HPDE6-E6E7 (cell line): ENCODE results near the gene ERBB4.
"Not testable (repeated sequence)": the region's sequence is repeated elsewhere in the genome, so short reads cannot be mapped to it uniquely, and the experiment has no call there.

Experiments used
- DNase-seq: peaks from one replicate; pipeline ENCODE4 v3.0.0; 2011; ENCODE audit warnings: missing footprints; ENCODE audit errors: extremely low spot score

The ERBB4 gene

DNA sequence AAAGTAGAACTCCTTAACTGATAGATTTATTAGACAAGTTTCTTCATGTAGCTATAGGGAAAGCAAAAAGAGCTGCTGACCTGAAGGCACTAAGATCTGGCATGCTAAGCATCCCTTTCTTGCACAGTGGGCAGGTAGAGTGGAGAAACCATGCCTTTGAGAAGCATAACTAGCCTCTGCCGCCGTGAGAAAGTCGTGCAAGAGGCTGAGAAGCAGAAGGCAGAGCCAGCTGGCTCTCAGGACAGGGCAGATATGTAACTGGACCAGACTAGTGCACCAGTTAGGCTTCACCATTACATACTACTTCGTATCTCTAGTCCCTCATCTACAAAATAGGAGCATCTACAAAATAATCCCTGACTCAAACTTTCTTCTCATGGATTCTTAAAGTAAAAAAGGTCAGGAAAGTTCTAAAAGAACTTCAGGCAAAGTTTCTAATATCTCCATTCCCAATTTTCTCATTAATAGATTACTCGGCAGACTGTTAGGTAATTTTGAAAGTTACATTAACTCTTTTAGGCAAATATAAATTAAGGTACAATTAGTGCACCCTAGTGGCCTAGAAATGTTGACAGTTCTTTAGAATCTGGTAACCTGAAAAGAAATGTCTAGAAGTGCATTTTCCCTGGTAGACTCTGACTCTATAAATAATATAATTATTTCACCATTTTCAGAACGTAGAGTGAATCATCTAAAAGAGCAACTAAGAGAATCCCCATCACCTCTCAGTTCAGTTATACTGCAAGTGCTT lies 10.3 kb downstream of the ERBB4 start:
- no peak for DNase-seq

DNA sequence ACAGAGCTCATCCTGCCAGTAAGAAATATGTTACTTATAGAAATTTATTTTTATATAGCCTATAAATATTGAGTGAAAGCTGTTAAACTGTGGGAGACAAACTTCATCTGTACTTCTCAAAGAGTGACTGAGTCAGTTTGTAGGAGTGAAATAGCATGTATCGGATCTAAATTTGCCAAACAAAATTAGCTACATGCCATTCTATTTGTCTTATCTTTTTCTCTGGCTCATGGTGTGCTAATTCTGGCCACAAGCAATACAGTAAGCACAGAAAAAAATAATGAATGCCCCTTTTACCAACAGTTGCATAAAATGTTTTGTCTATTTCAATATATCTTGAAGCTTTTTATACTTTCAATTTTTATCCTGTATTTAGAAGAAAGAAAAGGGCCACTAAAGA lies 12.5 kb downstream of the ERBB4 start:
- DNase-seq, result no peak

DNA sequence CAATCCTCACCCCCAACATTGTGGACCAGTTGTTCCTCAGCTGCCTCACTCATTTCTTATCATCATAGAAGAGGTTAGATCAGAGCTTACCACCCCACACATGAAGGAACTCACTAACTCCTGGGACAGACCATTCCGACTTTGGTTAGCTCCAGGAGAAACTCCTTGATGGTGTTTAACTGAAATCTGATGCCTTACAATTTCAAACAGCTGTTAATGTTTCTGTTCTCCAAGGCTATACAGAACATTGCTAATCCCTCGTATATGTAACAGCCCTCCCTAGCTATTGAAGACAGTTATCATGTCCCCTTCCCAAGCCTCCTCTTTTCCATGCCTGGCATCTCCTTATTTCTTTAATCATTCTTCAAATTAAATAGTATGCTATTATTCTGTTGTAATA lies 14.8 kb downstream of the ERBB4 start:
- no peak for DNase-seq

DNA sequence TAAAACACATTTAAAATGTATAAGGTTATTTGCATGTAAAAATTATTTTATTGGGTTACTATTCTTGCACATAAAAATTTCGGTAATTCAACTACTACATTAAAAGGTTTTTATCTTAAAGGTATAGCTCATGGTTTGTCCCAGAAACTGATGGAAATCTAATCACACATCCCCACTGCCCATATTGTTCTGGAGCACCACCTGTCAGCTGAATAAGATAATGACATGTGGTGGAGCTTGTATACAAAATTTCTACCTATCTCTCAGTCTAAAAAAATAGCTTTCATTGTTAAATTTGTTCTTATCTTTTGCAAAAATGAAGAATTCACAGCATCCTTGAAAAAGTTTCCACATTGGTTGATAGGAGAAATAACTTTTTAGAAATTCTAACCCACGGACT lies 18.3 kb downstream of the ERBB4 start:
- DNase-seq, result no peak

DNA sequence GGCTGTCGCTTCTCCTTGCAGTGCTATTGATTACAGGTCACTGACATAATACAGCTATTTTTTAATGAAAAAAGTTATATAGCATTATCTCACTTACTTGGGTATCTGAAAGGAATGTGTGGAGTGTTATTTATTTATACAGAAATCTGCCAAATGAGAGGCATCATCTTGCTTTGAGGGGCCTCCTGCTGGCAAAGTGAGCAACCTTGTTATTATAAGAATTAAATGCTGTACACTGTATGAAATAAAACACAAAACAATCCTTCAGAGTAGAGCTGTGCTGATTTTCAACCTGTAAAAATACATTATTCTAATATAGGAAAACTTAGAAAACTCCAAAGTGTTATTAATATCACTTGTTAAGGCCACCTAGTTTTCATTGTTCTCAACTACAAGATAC lies 20.9 kb downstream of the ERBB4 start:
- no peak for DNase-seq

DNA sequence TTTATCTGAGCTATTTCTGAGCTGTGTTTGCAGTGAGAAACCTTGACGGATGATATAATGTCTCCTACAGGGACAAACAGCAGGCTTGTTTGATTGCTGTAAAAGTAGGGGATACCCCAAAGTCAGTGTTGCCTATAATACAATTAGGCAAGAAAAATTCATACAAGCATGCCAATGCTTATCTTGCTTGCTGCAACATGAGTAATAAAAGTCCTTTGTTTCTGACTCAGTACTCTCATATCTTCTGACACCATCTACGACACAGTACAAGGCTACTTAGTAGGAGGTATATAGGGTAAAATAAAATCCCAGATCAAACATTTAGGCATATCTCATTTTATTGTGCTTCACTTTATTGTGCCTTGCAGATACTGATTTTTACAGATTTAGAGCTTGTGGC lies 33.0 kb downstream of the ERBB4 start:
- no peak for DNase-seq

DNA sequence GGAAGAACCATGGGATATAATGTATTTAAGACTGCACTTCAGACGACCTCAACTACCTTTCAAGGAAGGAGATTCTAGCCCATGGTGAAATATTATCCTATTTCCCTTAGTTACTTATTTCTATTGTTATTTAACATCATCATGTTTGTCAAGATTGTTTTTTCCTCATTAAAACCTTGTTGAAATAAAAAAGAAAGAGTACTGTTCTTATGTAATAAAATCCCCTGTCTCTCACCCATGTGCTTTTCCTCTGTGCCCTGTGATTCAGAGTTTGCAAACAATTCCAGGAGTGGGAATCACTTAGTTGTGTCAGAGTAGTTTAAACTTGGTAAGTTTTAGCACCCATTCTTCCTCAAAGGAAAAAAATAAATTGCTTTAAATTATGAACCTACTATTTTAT lies 43.6 kb downstream of the ERBB4 start:
- no peak for DNase-seq

DNA sequence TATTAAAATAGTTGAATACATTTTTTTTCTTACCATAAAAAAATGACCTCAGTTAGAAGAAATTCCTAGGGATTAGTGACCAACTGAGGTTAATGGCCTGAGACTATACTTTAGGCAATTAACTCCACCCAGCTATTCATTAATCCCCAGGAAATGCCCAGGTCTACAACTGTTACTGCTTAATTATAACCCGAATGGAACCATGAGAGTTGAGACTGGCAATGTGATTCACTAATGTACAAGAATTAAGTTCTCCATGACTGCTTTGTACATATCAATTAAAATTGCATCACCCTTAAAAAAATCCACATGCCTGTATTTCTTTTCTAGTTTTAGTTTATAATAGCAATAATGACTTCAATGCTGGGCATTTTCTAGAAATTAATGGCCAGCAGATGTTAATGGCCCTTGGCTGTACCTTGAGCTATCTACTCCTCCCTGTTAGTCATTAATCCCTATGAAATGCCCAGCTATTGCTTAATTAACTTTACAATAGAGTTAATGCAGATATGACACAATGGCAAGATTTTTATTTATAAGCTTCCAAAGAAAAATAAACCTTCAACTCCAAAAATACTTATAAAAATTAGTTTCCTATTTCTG lies 44.1 kb downstream of the ERBB4 start:
- no peak for DNase-seq

DNA sequence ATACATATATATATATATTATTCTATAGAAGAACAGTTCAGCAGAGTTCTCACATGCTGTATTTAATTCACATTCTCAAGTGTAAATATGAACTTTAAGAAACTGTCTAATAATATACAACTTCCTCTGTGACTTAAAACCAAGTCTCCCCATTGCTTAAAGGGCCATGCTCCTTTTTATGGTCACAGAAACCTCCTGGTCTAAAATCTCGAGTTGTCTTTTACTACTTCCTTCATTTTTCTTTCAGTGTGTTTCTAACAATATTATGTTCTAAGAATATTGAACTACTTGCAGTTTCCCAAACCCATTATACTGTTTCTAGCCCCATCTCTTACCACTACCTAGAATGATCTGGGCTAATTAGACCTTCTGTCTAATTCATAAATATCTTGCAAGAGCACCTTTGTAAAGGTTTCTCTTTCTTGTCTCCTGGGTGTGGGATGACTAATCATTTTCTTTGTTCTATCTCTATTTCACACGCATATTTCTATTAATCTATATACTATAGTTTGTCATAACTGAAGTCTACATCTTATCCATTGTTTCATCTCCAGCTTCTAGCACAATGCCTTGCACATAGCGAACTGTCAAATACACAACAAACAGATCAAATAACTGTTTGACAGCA lies 48.8 kb downstream of the ERBB4 start:
- peak; percentile 1 for DNase-seq

DNA sequence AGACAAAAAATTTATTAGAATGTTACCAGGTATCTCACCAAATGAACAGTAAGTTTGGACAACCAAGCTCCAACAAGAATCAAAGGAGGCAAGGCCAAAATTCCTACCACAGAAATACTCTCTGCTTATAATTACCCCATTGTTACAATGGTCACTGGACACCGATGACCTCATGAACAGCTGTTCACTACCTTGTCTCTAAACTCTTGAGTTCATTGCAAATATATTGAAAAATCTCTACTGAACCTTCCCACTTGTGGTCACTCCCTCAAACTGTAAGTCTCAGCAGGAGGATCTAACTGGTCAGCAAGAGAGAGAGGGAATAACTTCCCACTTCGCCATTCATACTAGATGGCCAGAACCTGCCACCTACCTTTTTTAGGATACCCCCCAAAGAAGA lies 50.0 kb downstream of the ERBB4 start:
- DNase-seq, result no peak

DNA sequence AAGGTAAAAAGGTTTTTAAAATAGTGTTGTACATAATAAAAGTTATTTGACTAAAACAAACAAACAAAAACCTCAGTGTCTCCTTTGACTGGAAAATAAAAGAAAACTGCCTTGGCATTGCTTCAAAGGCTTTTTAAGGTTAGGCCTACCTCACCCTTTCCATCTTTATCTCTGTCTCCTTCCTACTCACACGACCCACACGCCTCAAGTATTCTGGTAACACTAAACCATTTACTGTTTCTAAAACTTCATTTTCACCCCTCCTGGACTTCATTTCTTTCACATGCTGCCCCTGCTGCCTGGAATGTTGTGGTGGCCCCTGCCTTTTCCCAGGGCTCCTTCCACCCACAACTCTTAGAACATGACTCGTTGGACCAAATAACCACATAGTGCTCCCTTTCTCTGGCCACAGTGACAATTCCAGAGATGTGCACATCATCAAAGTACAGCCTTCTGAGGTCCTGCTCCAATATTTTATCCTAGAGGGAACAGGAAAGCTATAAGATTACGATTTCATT lies 54.0 kb downstream of the ERBB4 start:
- DNase-seq, result no peak

DNA sequence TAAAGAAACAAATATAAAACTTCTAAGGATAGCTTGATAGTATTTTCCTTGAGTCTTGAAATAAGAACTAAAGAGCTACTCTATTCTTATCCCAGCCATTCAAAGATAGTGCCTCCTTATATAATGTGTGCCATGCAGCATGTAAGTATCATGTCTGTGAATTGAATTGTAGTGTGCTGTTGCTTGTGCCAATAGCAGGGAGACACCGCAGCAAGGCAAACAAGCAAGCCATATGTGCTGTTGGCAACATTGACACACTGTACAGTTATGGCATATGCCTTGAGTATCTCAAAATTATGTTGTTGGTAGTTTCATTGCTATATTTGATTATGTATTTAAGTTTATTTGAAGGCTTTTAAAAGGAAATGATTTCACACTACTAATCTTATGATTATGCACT lies 58.2 kb downstream of the ERBB4 start:
- no peak for DNase-seq

DNA sequence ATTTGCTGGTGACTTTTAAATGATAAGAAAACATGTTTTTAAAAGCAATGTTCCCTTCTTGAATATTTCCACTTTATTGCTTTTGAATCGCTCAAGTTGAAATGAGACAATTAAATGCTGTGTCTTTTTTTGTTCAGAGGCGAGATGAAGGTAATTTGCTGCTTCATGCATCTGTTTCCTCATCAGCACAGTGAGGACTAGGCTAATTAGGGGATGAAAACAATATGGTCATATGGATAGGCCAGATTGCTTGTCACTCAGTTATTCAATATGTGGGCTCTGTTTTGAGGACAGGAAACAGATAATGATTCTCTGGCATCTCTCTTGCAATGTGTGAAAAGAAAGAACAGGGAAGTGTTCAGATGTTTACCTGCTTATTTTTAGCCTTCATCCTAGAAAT lies 61.0 kb downstream of the ERBB4 start:
- DNase-seq, result no peak

DNA sequence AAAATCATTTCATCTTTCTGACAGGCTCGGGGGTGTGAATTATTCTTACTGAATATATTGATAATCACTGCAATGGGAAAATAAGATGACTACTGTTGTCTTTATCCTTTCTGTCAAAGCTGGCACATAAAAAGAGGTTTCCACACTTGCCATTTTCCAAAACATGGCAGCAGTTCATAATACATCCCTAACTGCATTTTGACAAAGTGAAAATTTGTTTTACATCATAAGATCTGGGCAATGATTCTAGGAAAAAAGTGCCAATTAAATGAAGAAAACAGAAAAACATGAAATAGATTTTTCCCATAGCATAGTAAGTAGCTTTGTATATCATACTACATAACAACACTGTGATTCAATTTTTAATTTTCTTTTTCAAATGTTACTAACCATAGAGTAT lies 65.4 kb downstream of the ERBB4 start:
- DNase-seq, result no peak

DNA sequence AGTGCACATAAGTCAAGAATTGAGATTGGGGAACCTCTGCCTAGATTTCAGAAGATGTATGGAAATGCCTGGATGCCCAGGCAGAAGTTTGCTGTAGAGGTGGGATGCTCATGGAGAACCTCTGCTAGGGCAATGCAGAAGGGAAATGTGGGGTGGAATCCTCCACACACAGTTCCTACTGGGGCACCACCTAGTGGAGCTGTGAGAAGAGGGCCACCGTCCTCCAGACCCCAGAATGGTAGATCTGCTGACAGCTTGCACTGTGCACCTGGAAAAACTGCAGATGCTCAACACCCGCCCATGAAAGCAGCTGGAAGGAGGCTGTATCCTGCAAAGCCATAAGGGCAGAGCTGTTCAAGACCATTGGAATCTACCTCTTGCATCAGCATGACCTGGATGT lies 71.1 kb downstream of the ERBB4 start:
- not testable (repeated sequence) for DNase-seq

DNA sequence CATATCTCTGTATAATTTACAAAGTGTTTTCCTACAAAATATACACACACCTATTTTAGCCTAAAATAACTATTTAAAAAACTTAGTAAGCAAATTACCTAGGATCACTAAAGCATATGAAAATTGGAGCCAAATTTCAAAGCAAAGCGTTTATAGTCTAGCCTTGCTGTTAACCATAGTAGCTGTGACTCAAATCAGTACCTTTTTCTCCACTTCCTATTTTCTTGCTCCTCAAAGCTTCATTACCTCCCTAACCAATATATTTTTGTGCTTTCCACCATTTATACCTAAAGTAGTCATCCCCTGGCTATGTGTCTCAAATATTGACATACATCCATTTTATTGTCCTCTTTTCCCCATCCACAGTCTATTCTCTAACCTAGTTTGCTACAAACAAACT lies 73.1 kb downstream of the ERBB4 start:
- DNase-seq, result no peak

DNA sequence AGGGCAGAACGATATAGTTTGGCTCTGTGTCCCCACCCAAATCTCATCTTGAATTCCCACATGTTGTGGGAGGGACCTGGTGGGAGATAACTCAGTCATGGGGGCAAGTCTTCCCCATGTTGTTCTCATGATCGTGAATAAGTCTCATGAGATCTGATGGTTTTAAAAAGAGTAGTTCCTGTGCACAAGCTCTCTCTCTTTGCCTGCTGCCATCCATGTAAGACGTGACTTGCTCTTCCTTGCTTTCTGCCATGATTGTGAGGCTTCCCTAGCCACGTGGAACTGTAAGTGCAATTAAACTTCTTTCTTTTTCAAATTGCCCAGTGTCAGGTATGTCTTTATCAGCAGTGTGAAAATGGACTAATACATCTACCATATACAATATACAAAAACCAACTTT lies 76.9 kb downstream of the ERBB4 start:
- not testable (repeated sequence) for DNase-seq

DNA sequence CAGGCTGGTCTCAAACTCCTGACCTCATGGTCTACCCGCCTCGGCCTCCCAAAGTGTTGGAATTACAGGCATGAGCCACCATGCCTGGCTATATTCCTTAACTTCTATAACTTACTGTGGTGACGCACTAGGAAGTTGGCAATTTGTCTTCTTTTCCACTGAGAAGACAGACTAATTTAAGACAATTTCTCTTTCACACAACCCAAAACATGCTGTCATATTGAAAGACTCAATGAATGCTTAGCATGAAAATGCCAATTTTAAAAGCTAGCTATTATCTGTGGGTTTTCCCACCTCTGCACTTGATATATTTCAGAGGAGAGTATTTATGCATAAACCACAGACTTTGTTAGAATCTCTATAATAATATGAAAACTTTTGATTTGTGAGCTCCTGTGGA lies 84.5 kb downstream of the ERBB4 start:
- no peak for DNase-seq

DNA sequence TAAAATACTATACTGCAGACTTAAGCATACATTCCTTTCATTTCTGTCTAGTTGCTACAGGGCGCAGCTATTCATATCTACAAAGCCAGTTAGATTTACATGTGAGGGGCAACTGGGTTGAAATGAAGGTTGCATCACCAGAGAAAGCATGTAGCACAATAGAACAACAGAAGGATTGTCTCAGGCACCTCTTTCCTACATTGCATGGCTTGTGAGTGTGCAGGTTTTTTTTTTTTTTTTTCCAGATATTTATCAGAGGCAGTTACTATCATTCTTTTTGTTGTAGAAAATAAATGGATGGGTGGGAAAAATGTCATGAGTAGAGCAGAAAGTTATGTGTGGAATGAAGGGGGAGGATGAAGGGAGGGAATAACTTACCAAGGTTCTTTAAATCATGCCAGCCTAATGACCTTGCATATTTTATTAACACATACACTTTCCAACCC lies 86.8 kb downstream of the ERBB4 start:
- DNase-seq, result no peak

DNA sequence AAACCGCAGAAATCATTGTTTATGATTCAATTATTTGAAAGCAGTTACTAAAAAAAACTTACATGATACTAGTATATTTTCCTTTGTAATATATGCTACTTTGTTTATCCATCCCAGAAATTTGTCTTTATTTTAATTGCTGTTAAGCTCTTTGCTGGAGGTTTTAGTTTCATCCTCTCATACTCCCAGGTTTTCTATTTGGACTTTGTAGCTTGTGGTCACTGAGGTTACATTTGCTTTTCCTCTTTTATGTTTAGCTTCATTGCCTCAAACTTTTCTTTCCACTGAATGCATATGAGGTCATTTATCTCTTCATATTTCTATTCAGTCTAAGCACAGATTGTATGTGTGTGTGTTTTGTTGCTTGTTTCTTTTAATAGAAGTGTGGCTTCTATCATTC lies 89.9 kb downstream of the ERBB4 start:
- DNase-seq, result no peak

DNA sequence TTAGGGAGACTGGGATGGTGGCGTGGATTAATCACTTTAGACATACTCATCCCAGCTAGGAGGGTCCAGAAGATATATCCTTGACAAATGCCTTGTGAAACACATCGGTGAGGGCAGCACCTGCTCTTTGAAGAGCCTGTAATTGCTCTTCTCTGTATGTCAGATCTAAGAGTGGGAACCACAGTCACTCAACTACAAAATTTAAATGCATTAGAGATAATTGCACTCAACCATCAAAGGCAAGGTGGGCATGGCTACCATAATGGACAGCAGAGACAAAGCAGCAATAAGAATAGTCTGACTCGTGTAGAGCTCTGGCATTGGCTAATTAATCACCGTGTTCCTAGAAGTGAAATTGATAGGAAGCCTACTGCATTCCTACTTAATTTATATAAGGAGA lies 96.8 kb downstream of the ERBB4 start:
- DNase-seq, result no peak

DNA sequence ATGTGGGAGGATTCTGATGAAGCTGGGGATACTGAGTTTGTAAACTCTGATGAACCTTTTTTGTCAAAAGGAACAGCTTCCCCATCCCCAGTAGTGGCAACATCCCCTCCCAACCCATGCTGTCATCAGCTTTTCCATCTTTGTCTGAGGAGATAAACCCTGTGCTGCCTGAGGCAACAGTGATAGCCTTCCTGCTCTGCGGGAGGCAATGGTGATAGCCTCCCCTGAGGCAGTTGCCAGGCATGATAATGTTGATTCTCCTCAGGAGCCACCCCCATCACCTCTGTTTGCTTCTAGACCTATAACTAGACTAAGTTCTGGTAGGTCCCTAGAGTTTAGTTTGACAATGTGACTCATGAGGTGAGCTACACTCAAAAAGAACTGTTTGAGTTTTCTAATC lies 97.5 kb downstream of the ERBB4 start:
- DNase-seq, result no peak
